Sigmoid colon (tissue), 7 donors: Measurements from ENCODE around the gene IL2RA. TPM values are rescaled to one million over a fixed set of nuclear protein-coding genes. Genes with fewer than 3 reads are reported as not detected.

Experiments
- DNase-seq: peaks from one replicate; pipeline ENCODE4 v3.0.0-alpha.2; 2019
- H3K27ac ChIP-seq, 4 donors: fragments of 200-600 bp; sonication (generic); one replicate each; pipeline ENCODE4 v1.5.1; 2016 to 2019; ENCODE audit warnings: mild to moderate bottlenecking in 1 of 4
- H3K27me3 ChIP-seq, 3 donors: fragments of 200-600 bp; sonication (generic); one replicate each; pipeline ENCODE4 v1.5.1; 2019; ENCODE audit warnings: mild to moderate bottlenecking in 1 of 3
- H3K36me3 ChIP-seq, 4 donors: fragments of 200-600 bp; sonication (generic); one replicate each; pipeline ENCODE4 v1.5.1; 2016 to 2019
- H3K4me1 ChIP-seq, 4 donors: fragments of 200-600 bp; sonication (generic); one replicate each; pipeline ENCODE4 v1.5.1; 2017 to 2019
- H3K4me3 ChIP-seq, 4 donors: fragments of 200-600 bp; sonication (generic); one replicate each; pipeline ENCODE4 v1.5.1; 2017 to 2019; ENCODE audit warnings: mild to moderate bottlenecking in 2 of 4, moderate library complexity in 1 of 4
- H3K9me3 ChIP-seq, 4 donors: fragments of 200-600 bp in 3 of 4; sonication (generic) in 3 of 4; one replicate each; pipeline versions ENCODE4 v1.5.1 to v1.6.1; 2013 to 2019
- EP300 ChIP-seq, 4 donors: sonication (generic); formaldehyde crosslinking; IDR thresholded peaks; one replicate each; pipeline ENCODE4 v1.6.1; 2017; ENCODE audit warnings: antibody characterized with exemption in 4 of 4
- POLR2A ChIP-seq, 2 donors: fragments of 450-650 bp; IDR thresholded peaks; one replicate each; pipeline ENCODE4 v1.6.1; 2016; ENCODE audit warnings: antibody characterized with exemption in 2 of 2, mild to moderate bottlenecking in 2 of 2, moderate library complexity in 2 of 2
- POLR2AphosphoS5 ChIP-seq, 4 donors: sonication (generic); formaldehyde crosslinking; IDR thresholded peaks; one replicate each; pipeline ENCODE4 v1.6.1; 2017; ENCODE audit warnings: antibody characterized with exemption in 4 of 4
- WGBS, 2 donors: extraction: QIAGEN DNeasy Blood & Tissue Kit; methylation state at CpG; one replicate each; pipeline ENCODE4 v1.1.7; 2013; 5-methylcytosine and 5-hydroxymethylcytosine counted together
- intact Hi-C: fragments of 100-400 bp; cut with DNase I; formaldehyde crosslinking; loops from one replicate; pipeline ENCODE4 v1.15.1; 2023
- polyA plus RNA-seq, 3 donors: library from polyadenylated mRNA; stranded (reverse); fragments of 200-250 nt; gene quantifications; one replicate each; pipeline ENCODE4 v1.2.3, GENCODE V29; 2013
- total RNA-seq, 4 donors: library from RNA; depleted of rRNA; stranded (reverse); fragments of >200 nt; gene quantifications; one replicate each; pipeline ENCODE4 v1.1.0, GENCODE V29; 2016
- TF ChIP-seq, protein P1 (sequence below), 4 experiments: fragments of 450-650 bp in 3 of 4; fragments of 200-600 bp in 1 of 4; IDR thresholded peaks; one replicate each; pipeline ENCODE4 v1.5.1; 2016 to 2019; ENCODE audit warnings: antibody characterized with exemption in 4 of 4, mild to moderate bottlenecking in 3 of 4, moderate library complexity in 2 of 4
- donor health status: healthy with polysubstance abuse.
- donor health status: Bipolar disorder and iron deficiency.
- donor health status: healthy.

The IL2RA gene
- total and polyA plus RNA-seq, 7 donors, result 0.60 to 14.0 (median 4.7) TPM; not detected in 1

DNA sequence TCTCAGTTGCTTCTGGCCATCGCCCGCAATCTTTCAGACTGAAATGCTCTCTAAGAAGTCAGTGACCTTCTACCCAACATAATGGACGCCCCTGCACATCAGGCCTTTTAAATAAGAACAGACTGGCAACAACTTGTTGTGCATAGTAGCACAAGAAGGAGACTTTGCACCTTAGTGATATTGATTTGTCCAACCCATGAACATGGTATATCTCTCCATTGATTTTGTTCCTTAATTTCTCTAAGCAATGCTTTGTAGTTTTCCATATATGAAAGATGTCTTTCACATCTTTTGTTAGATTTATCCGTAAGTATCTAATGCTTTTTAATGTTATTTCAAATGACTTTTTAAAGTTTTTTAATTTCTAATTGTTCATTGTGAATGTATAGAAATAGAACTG lies 89.1 kb downstream of the IL2RA start:
- peaks cover 0 to 2% (median 0%) of the 10 kb centered on the region in 3 donors for H3K27me3 ChIP-seq
- no peak overlapping the region for H3K4me3 ChIP-seq
- peak; percentile 19 for DNase-seq
- no peaks in the 10 kb centered on the region for H3K9me3 ChIP-seq
- intact Hi-C loops, result no loop called here
- 94% methylated on average over 4 of the region's 4 CpGs for WGBS, 2 donors
- no peak overlapping the region for H3K27ac ChIP-seq
- H3K4me1 ChIP-seq, result peaks cover 0 to 18% (median 6%) of the 10 kb centered on the region in 4 donors
- TF ChIP-seq POLR2A (IDR thresholded peaks at IDR 0.05) (no peak), POLR2AphosphoS5 (IDR thresholded peaks at IDR 0.05) (no peak), EP300 (IDR thresholded peaks at IDR 0.05) (no peak)
- TF ChIP-seq, protein P1, sequence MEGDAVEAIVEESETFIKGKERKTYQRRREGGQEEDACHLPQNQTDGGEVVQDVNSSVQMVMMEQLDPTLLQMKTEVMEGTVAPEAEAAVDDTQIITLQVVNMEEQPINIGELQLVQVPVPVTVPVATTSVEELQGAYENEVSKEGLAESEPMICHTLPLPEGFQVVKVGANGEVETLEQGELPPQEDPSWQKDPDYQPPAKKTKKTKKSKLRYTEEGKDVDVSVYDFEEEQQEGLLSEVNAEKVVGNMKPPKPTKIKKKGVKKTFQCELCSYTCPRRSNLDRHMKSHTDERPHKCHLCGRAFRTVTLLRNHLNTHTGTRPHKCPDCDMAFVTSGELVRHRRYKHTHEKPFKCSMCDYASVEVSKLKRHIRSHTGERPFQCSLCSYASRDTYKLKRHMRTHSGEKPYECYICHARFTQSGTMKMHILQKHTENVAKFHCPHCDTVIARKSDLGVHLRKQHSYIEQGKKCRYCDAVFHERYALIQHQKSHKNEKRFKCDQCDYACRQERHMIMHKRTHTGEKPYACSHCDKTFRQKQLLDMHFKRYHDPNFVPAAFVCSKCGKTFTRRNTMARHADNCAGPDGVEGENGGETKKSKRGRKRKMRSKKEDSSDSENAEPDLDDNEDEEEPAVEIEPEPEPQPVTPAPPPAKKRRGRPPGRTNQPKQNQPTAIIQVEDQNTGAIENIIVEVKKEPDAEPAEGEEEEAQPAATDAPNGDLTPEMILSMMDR (IDR thresholded peaks at IDR 0.05), result no peak
- H3K36me3 ChIP-seq, result no peaks in the 10 kb centered on the region

DNA sequence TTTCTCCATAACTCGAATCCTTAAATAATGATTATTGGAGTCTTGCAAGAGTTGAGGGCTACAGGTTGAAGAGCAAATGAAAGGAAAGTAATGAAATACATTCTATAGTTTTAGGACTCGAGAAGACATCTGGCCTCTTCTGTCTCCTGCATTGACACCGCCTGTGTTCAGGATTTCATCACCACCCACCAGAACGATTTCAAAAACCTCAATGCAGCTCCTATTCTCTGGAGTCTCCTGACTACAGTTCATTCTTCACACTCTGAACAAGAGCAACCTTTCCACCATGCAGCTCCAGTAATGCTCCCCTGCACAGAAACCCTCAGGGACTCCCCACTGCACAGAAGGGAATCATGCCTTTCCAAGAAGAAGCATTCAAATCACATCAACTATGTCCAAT lies 90.3 kb downstream of the IL2RA start:
- Histone ChIP-seq H3K4me3 (no peak overlapping the region), H3K9me3 (no peaks in the 10 kb centered on the region), H3K36me3 (no peaks in the 10 kb centered on the region), H3K4me1 (peaks cover 0 to 11% (median 5%) of the 10 kb centered on the region in 4 donors), H3K27me3 (no peaks in the 10 kb centered on the region), H3K27ac (peak overlapping the region; percentile 47 to 67 (median 55))
- TF ChIP-seq, protein P1 (IDR thresholded peaks at IDR 0.05), result no peak
- peak; percentile 56 for DNase-seq
- intact Hi-C loops, result no loop called here
- 38 to 61% methylated on average over 4 of the region's 4 CpGs for WGBS, 2 donors

DNA sequence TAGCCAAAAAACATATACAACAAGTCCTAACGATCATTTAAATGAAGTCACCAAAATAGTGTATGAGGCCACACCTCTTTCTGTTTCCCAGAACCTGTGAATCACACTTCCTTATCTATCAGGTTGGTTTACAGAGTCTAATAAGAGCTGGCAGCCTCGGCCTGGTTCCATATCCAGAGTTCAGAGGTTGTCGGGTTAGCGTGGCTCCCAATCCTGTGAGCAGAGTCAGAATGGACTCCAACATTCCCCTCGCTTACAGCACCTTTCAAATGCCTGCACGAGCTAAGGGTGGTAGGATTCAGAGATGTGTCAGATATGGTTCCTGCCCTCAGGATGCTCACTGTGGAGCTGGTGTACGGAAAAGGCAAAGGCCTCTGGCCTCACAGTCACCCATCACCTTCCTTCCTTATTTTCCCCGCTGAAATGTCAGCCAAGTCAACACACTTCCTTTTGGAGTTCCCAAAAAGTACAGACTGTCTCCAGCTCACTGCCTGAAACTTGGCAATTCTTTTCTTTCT lies 90.8 kb downstream of the IL2RA start:
- 13 to 57% methylated on average over 8 of the region's 8 CpGs for WGBS, 2 donors
- Histone ChIP-seq H3K4me1 (peaks cover 0 to 6% (median 3%) of the 10 kb centered on the region in 4 donors), H3K4me3 (no peak overlapping the region), H3K27ac (peak overlapping the region; percentile 47 to 67 (median 55)), H3K36me3 (no peaks in the 10 kb centered on the region), H3K27me3 (no peaks in the 10 kb centered on the region), H3K9me3 (no peaks in the 10 kb centered on the region)
- TF ChIP-seq POLR2A (IDR thresholded peaks at IDR 0.05) (no peak), POLR2AphosphoS5 (IDR thresholded peaks at IDR 0.05) (peak in 3 of 4 donors; percentile 17 to 36 (median 27)), EP300 (IDR thresholded peaks at IDR 0.05) (peak in 1 of 4 donors; percentile 18)
- TF ChIP-seq, protein P1 (IDR thresholded peaks at IDR 0.05), result no peak
- peak; percentile 66 for DNase-seq
- intact Hi-C loops, result no loop called here

DNA sequence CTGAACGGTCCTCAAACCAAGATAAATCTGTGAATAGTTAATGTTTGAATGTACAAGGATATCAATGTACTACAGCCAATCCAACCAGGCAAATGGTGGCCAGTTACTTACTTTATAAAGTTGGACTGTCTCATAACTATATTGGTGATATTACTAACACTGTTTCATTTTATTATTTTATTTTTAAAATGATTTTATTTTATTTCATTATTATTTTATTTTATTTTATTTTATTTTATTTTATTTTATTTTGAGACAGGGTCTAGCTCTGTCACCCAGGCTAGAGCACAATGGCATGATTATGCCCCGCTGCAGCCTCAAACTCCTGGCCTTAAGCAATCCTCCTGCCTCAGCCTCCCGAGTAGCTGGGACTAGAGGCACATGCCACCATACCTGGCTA lies 91.6 kb downstream of the IL2RA start:
- no peaks in the 10 kb centered on the region for H3K36me3 ChIP-seq
- TF ChIP-seq POLR2A (IDR thresholded peaks at IDR 0.05) (no peak), POLR2AphosphoS5 (IDR thresholded peaks at IDR 0.05) (no peak), EP300 (IDR thresholded peaks at IDR 0.05) (no peak)
- TF ChIP-seq, protein P1 (IDR thresholded peaks at IDR 0.05), result no peak
- peak; percentile 22 for DNase-seq
- intact Hi-C loops, result no loop called here
- peaks cover 0 to 3% (median 0%) of the 10 kb centered on the region in 4 donors for H3K4me1 ChIP-seq
- peak overlapping the region in 3 of 4 donors; percentile 47 to 67 (median 57) for H3K27ac ChIP-seq
- H3K27me3 ChIP-seq, result no peaks in the 10 kb centered on the region
- no peaks in the 10 kb centered on the region for H3K9me3 ChIP-seq
- WGBS, 2 donors, result 78 to 87% methylated on average over 3 of the region's 3 CpGs
- H3K4me3 ChIP-seq, result no peak overlapping the region

DNA sequence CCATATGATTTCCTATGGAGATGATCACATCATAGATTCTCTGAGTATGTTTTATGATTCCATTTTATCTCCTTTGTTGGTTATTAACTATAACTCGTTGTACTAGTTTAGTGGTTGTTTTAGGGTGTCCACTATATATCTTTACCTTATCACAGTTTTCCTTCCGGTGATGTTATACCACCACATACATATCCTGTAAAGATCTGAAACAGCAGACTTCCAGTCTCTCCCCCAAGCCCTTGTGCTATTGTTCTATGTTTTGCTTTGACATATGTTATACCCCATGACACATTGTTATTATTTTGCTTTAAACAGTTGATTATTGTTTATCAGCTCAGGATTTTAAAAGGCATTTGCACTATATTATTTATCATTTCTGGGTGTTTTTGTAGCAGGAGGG lies 92.1 kb downstream of the IL2RA start:
- TF ChIP-seq EP300 (IDR thresholded peaks at IDR 0.05) (no peak), POLR2AphosphoS5 (IDR thresholded peaks at IDR 0.05) (no peak), POLR2A (IDR thresholded peaks at IDR 0.05) (no peak)
- TF ChIP-seq, protein P1 (IDR thresholded peaks at IDR 0.05), result no peak
- intact Hi-C loops, result no loop called here
- Histone ChIP-seq H3K27me3 (no peaks in the 10 kb centered on the region), H3K9me3 (no peaks in the 10 kb centered on the region), H3K4me1 (peaks cover 0 to 3% (median 0%) of the 10 kb centered on the region in 4 donors), H3K36me3 (no peaks in the 10 kb centered on the region), H3K4me3 (no peak overlapping the region), H3K27ac (no peak overlapping the region)
- 13 to 60% methylated on average over 2 of the region's 2 CpGs for WGBS, 2 donors
- no peak for DNase-seq
